HEK293 (cell line): ENCODE results near the gene IGSF3.
A peak's percentile ranks its signal among the peaks of the same experiment; 100 is the strongest.

ENCODE experiments used
- CTCF ChIA-PET: fragments of 350-600 bp; formaldehyde crosslinking; extraction: SDS; loops from one replicate; lab custom pipeline; 2021; ENCODE audit warnings: antibody characterized with exemption; lab: Yijun Ruan, JAX
- POLR2A ChIA-PET: fragments of 300-600 bp; formaldehyde crosslinking; extraction: SDS; loops from one replicate; lab custom pipeline; 2020; ENCODE audit warnings: antibody characterized with exemption, inconsistent platforms; lab: Yijun Ruan, JAX
- H3K27ac ChIP-seq: fragments of 200-500 bp; sonication (Bioruptor generic); 2 replicates; pipeline ENCODE4 v1.5.1; 2014; ENCODE audit warnings: low read depth, low read length, control low read depth, inconsistent platforms; ENCODE audit errors: extremely low read depth
- H3K36me3 ChIP-seq, 2 experiments: fragments of 200-500 bp in 1 of 2; sonication (Bioruptor generic) in 1 of 2; 1 replicate in 1 of 2; 2 replicates in 1 of 2; pipeline ENCODE4 v1.5.1; 2014 to 2017; ENCODE audit warnings: inconsistent platforms in 2 of 2, low read length in 2 of 2; ENCODE audit not compliant: control insufficient read depth in 2 of 2, insufficient read depth in 1 of 2
- H3K4me1 ChIP-seq: fragments of 200-500 bp; sonication (Bioruptor generic); 2 replicates; pipeline ENCODE4 v1.5.1; 2014; ENCODE audit warnings: mild to moderate bottlenecking, low read length, inconsistent platforms; ENCODE audit not compliant: control insufficient read depth, insufficient read depth
- H3K4me3 ChIP-seq: 2 replicates; pipeline ENCODE4 v1.5.1; 2011; ENCODE audit warnings: low read depth, mild to moderate bottlenecking, control low read depth, low read length, moderate library complexity
- H3K9me3 ChIP-seq: fragments of 200-500 bp; sonication (Bioruptor generic); 2 replicates; pipeline ENCODE4 v1.5.1; 2014; ENCODE audit warnings: low read depth, low read length, inconsistent platforms; ENCODE audit not compliant: control insufficient read depth, insufficient read depth
- BCL11B ChIP-seq: fragments of 450-650 bp; formaldehyde crosslinking; IDR thresholded peaks from 2 replicates; pipeline ENCODE4 v1.5.1; 2016; ENCODE audit warnings: low read depth, missing biosample characterization, missing genetic modification characterization
- KLF10 ChIP-seq: fragments of 450-650 bp; IDR thresholded peaks from 2 replicates; pipeline ENCODE4 v1.5.1; 2018; ENCODE audit warnings: missing biosample characterization, mild to moderate bottlenecking, missing genetic modification characterization
- KLF8 ChIP-seq: fragments of 450-650 bp; formaldehyde crosslinking; IDR thresholded peaks from 2 replicates; pipeline ENCODE4 v1.5.1; 2016; ENCODE audit warnings: missing biosample characterization, missing genetic modification characterization
- MYNN ChIP-seq: fragments of 450-650 bp; formaldehyde crosslinking; IDR thresholded peaks from 2 replicates; pipeline ENCODE4 v1.5.1; 2016; ENCODE audit warnings: missing biosample characterization, missing genetic modification characterization, borderline replicate concordance
- PRDM1 ChIP-seq: fragments of 450-650 bp; formaldehyde crosslinking; IDR thresholded peaks from 2 replicates; pipeline ENCODE4; 2016; ENCODE audit warnings: missing biosample characterization, missing genetic modification characterization
- TCF7L2 ChIP-seq: IDR thresholded peaks from 2 replicates; pipeline ENCODE4 v1.6.1; 2011; ENCODE audit warnings: low read depth, mild to moderate bottlenecking, inconsistent platforms, low read length, moderate library complexity, borderline replicate concordance
- ZBTB17 ChIP-seq: fragments of 450-650 bp; formaldehyde crosslinking; IDR thresholded peaks from 2 replicates; pipeline ENCODE4 v1.5.1; 2016; ENCODE audit warnings: missing biosample characterization, missing genetic modification characterization
- ZBTB21 ChIP-seq: fragments of 450-650 bp; formaldehyde crosslinking; IDR thresholded peaks from 2 replicates; pipeline ENCODE4 v1.5.1; 2017; ENCODE audit warnings: missing biosample characterization, missing genetic modification characterization
- ZNF133 ChIP-seq: fragments of 450-650 bp; formaldehyde crosslinking; IDR thresholded peaks from 2 replicates; pipeline ENCODE4 v1.5.1; 2016; ENCODE audit warnings: missing biosample characterization, missing genetic modification characterization
- ZNF311 ChIP-seq: fragments of 450-650 bp; formaldehyde crosslinking; IDR thresholded peaks from 2 replicates; pipeline ENCODE4 v1.5.1; 2017; ENCODE audit warnings: missing biosample characterization, missing genetic modification characterization, borderline replicate concordance
- ZNF335 ChIP-seq: fragments of 450-650 bp; formaldehyde crosslinking; conservative IDR thresholded peaks from 2 replicates; pipeline ENCODE4 v1.5.1; 2016; ENCODE audit warnings: missing biosample characterization, missing genetic modification characterization
- ZNF555 ChIP-seq: fragments of 450-650 bp; formaldehyde crosslinking; conservative IDR thresholded peaks from 2 replicates; pipeline ENCODE4 v1.5.1; 2017; ENCODE audit warnings: missing biosample characterization, mild to moderate bottlenecking, missing genetic modification characterization, inconsistent platforms
- ZNF596 ChIP-seq: fragments of 450-650 bp; IDR thresholded peaks from 2 replicates; pipeline ENCODE4 v1.5.0; 2018; ENCODE audit warnings: missing biosample characterization, mild to moderate bottlenecking, missing genetic modification characterization, moderate library complexity
- ZNF610 ChIP-seq: fragments of 450-650 bp; formaldehyde crosslinking; IDR thresholded peaks from 2 replicates; pipeline ENCODE4 v1.5.1; 2016; ENCODE audit warnings: missing biosample characterization, missing genetic modification characterization, borderline replicate concordance
- ZNF660 ChIP-seq: fragments of 450-650 bp; IDR thresholded peaks from 2 replicates; pipeline ENCODE4 v1.5.1; 2018; ENCODE audit warnings: missing biosample characterization, mild to moderate bottlenecking, missing genetic modification characterization
- ZNF768 ChIP-seq: fragments of 450-650 bp; formaldehyde crosslinking; IDR thresholded peaks from 2 replicates; pipeline ENCODE4 v1.5.1; 2018; ENCODE audit warnings: missing biosample characterization, mild to moderate bottlenecking, missing genetic modification characterization
- ZNF777 ChIP-seq: fragments of 450-650 bp; formaldehyde crosslinking; IDR thresholded peaks from 2 replicates; pipeline ENCODE4 v1.5.1; 2017; ENCODE audit warnings: missing biosample characterization, missing genetic modification characterization, borderline replicate concordance
- TF ChIP-seq, protein P1 (sequence below): fragments of 450-650 bp; formaldehyde crosslinking; IDR thresholded peaks from 2 replicates; pipeline ENCODE4; 2016; ENCODE audit warnings: missing biosample characterization, missing genetic modification characterization
- TF ChIP-seq, protein P2 (sequence below): fragments of 450-650 bp; formaldehyde crosslinking; IDR thresholded peaks from 2 replicates; pipeline ENCODE4 v1.5.1; 2017; ENCODE audit warnings: missing biosample characterization, missing genetic modification characterization
- TF ChIP-seq, protein P3 (sequence below): fragments of 450-650 bp; formaldehyde crosslinking; conservative IDR thresholded peaks from 2 replicates; pipeline ENCODE4 v1.5.1; 2016; ENCODE audit warnings: low read depth, missing biosample characterization, missing genetic modification characterization
- TF ChIP-seq, protein P4 (sequence below): fragments of 450-650 bp; formaldehyde crosslinking; IDR thresholded peaks from 2 replicates; pipeline ENCODE4 v1.5.1; 2016; ENCODE audit warnings: missing biosample characterization, missing genetic modification characterization, low read depth

IGSF3 gene

DNA sequence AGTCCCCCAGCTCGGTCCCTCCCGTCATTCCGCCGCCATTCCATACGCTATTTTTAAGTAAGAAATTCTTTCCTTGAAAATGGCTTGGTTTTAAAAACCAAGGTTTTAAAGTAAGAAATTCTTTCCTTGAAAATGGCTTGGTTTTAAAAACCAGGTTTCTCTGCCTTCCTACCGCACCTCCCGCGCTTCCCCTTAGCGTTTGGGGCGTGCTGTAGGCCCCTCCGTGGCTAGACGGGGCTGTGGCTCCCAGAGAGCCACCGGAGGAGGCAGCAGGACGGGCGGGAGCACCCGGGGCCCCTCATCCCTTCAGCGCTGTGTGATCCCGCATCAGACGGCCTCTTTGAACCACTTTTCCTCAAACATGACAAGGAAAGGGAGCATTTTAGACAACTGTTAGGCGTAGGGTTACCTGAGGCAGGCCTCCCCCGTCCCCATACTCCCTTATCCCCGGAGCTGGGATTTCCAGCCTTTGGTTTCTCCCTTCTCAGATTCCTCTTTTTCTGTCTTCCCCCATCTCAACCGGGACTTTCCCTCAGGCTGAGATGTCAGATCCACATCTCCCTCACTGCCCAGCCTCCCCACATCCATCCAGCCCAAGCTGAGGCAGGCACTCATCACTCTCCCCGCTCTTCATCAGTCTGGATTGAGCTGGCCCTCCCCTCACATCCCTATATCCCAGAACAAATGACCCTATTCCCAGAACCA, 96.2 kb downstream of the IGSF3 start:
- Histone ChIP-seq H3K4me1 (no peaks in the 10 kb centered on the region; the same call in 1 of the 2 replicates), H3K9me3 (no peaks in the 10 kb centered on the region), H3K4me3 (peak overlapping the region; percentile 80)
- CTCF ChIA-PET = interaction anchor here (0.5 to 4.6 kb wide), 4 partner anchors 24 to 1554 kb away, joined by 3 to 59 read pairs (median 3); no protein-coding TSS in a partner anchor
- TF ChIP-seq ZNF335 (tag by site-specific recombination) = 0 out of 2 replicates have a peak, but pooled peaks have one; percentile 7
- TF ChIP-seq ZNF660 (tag by site-specific recombination) = 0 out of 2 replicates have a peak, but pooled peaks have one; percentile 23
- TF ChIP-seq ZNF777 (tag by site-specific recombination) = peak; percentile 58; the same call in 1 of the 2 replicates
- peak; percentile 88 for TF ChIP-seq ZBTB17 (tag by site-specific recombination)
- no peak for TF ChIP-seq ZNF596 (tag by site-specific recombination)
- TF ChIP-seq PRDM1 (tag by site-specific recombination) = 0 out of 2 replicates have a peak, but pooled peaks have one; percentile 6
- TF ChIP-seq KLF8 (tag by site-specific recombination) = 0 out of 2 replicates have a peak, but pooled peaks have one; percentile 0
- no peak for TF ChIP-seq BCL11B (tag by site-specific recombination)
- TF ChIP-seq, all 188 proteins: peak for 6
- POLR2A ChIA-PET = interaction anchor here (1.2 to 1.6 kb wide), 2 partner anchors 489 kb away, joined by 3 to 4 read pairs; partner anchors contain the start of gene TTF2
- peak overlapping the region; percentile 37; the same call in 1 of the 2 replicates for H3K27ac ChIP-seq
- H3K36me3 ChIP-seq = peaks cover 0 to 3% of the 10 kb centered on the region in 2 experiments; a peak in 1 of 3 replicates

DNA sequence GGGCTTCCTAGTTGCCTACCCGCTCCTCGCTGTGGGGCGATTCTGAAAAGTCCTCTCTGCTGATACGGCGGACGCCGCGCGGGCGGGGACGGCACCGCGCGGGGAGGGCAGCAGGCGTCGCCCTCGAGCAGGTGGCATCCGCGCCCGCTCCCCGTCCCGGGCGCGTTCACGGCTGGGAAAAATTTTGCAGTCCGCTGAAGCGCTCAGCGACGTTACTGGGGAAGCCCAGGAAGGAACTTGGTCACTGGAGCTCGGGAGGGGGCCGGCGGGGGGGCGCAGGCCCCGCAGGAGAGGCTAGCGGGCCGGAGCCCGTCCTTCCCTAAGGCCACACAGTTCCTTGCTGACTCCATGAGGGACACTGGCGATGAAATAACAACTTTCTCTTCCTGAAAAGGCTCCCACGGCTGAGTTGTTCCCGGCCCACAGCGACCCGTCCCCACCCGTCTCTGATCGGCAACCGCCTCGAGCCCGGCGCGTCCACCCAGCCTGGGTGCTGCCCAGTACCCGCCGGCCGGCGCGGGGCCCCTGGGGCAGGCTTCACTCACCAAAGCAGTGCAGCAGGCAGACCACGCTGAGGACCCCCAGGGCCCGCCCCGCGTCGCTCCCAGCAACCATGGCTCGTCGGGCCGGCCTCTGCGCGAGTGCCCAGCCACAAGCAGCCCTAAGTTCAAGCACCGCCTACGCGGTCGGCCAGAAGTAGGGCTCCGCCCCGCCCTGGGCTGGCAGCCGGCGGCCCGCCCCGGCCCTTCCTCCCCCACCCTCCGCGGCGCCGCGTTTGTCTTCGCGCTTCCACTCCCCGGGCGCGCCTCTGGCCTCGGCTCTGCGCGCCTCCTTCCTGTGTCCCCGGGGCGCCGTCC, 96.9 kb downstream of the IGSF3 start, which contains the start of gene CD58:
TSS of gene CD58 (minus strand) at position 669 of the 857 bp plus-strand sequence. CDS start at position 615, 54 bp downstream.
- H3K9me3 ChIP-seq = no peaks in the 10 kb centered on the region
- no peaks in the 10 kb centered on the region for H3K36me3 ChIP-seq
- CTCF ChIA-PET = interaction anchor here (0.6 to 4.6 kb wide), 4 partner anchors 13 to 138 kb away, joined by 3 to 59 read pairs (median 4); no protein-coding TSS in a partner anchor
- H3K27ac ChIP-seq = peak within 1 kb of the TSS; percentile 56
- H3K4me1 ChIP-seq = no peaks in the 10 kb centered on the region; the same call in 1 of the 2 replicates
- POLR2A ChIA-PET = interaction anchor here (0.6 to 1.2 kb wide), 2 partner anchors 200 to 489 kb away, joined by 3 to 4 read pairs; partner anchors contain the start of gene TTF2
- peak within 1 kb of the TSS; percentile 80 for H3K4me3 ChIP-seq
- TF ChIP-seq ZNF610 (tag by site-specific recombination) (no peak), ZNF555 (no peak), ZNF133 (tag by site-specific recombination) (no peak), TCF7L2 (no peak), MYNN (tag by site-specific recombination) (no peak), KLF10 (peak; percentile 29), ZNF311 (tag by site-specific recombination) (no peak), ZBTB21 (no peak), ZNF768 (peak; percentile 71; the same call in 1 of the 2 replicates)
- TF ChIP-seq, protein P1, sequence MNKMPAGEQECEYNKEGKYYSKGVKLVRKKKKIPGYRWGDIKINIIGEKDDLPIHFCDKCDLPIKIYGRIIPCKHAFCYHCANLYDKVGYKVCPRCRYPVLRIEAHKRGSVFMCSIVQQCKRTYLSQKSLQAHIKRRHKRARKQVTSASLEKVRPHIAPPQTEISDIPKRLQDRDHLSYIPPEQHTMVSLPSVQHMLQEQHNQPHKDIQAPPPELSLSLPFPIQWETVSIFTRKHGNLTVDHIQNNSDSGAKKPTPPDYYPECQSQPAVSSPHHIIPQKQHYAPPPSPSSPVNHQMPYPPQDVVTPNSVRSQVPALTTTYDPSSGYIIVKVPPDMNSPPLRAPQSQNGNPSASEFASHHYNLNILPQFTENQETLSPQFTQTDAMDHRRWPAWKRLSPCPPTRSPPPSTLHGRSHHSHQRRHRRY (tag by site-specific recombination) = no peak
- TF ChIP-seq, protein P2, sequence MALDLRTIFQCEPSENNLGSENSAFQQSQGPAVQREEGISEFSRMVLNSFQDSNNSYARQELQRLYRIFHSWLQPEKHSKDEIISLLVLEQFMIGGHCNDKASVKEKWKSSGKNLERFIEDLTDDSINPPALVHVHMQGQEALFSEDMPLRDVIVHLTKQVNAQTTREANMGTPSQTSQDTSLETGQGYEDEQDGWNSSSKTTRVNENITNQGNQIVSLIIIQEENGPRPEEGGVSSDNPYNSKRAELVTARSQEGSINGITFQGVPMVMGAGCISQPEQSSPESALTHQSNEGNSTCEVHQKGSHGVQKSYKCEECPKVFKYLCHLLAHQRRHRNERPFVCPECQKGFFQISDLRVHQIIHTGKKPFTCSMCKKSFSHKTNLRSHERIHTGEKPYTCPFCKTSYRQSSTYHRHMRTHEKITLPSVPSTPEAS (tag by site-specific recombination) = no peak
- TF ChIP-seq, protein P3, sequence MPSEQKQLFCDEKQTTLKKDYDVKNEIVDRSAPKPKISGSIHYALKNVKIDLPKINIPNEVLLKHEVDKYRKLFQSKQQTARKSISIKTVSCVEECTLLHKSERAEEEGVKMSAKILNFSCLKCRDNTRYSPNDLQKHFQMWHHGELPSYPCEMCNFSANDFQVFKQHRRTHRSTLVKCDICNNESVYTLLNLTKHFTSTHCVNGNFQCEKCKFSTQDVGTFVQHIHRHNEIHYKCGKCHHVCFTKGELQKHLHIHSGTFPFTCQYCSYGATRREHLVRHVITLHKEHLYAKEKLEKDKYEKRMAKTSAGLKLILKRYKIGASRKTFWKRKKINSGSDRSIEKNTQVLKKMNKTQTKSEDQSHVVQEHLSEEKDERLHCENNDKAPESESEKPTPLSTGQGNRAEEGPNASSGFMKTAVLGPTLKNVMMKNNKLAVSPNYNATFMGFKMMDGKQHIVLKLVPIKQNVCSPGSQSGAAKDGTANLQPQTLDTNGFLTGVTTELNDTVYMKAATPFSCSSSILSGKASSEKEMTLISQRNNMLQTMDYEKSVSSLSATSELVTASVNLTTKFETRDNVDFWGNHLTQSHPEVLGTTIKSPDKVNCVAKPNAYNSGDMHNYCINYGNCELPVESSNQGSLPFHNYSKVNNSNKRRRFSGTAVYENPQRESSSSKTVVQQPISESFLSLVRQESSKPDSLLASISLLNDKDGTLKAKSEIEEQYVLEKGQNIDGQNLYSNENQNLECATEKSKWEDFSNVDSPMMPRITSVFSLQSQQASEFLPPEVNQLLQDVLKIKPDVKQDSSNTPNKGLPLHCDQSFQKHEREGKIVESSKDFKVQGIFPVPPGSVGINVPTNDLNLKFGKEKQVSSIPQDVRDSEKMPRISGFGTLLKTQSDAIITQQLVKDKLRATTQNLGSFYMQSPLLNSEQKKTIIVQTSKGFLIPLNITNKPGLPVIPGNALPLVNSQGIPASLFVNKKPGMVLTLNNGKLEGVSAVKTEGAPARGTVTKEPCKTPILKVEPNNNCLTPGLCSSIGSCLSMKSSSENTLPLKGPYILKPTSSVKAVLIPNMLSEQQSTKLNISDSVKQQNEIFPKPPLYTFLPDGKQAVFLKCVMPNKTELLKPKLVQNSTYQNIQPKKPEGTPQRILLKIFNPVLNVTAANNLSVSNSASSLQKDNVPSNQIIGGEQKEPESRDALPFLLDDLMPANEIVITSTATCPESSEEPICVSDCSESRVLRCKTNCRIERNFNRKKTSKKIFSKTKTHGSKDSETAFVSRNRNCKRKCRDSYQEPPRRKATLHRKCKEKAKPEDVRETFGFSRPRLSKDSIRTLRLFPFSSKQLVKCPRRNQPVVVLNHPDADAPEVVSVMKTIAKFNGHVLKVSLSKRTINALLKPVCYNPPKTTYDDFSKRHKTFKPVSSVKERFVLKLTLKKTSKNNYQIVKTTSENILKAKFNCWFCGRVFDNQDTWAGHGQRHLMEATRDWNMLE (tag by site-specific recombination) = no peak
- TF ChIP-seq, protein P4, sequence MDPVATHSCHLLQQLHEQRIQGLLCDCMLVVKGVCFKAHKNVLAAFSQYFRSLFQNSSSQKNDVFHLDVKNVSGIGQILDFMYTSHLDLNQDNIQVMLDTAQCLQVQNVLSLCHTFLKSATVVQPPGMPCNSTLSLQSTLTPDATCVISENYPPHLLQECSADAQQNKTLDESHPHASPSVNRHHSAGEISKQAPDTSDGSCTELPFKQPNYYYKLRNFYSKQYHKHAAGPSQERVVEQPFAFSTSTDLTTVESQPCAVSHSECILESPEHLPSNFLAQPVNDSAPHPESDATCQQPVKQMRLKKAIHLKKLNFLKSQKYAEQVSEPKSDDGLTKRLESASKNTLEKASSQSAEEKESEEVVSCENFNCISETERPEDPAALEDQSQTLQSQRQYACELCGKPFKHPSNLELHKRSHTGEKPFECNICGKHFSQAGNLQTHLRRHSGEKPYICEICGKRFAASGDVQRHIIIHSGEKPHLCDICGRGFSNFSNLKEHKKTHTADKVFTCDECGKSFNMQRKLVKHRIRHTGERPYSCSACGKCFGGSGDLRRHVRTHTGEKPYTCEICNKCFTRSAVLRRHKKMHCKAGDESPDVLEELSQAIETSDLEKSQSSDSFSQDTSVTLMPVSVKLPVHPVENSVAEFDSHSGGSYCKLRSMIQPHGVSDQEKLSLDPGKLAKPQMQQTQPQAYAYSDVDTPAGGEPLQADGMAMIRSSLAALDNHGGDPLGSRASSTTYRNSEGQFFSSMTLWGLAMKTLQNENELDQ (tag by site-specific recombination) = no peak
